ENCODE results near the gene EIF4A3. TPM values are rescaled to one million over a fixed set of nuclear protein-coding genes. Genes with fewer than 3 reads are reported as not detected.

EIF4A3 gene
- total RNA-seq, 3 donors from 2014 or later (not counting 1 experiment from before 2014, with no cell fraction given), result 86.2 to 88.6 (median 88.0) TPM

GRCh38 chr17:80106751-80107150 is 40.2 kb downstream of the EIF4A3 start:
- Histone ChIP-seq H3K4me3 (ENCODE audit: low read length) (no peak overlapping the region), H3K27me3 (ENCODE audit: control insufficient read depth, insufficient read depth, low read length) (no peaks in the 10 kb centered on the region), H3K27ac (ENCODE audit: low read length) (no peak overlapping the region), H3K4me1 (ENCODE audit: control insufficient read depth, insufficient read depth, low read length) (peaks cover 8% of the 10 kb centered on the region), H3K36me3 (ENCODE audit: control insufficient read depth, insufficient read depth, low read length) (no peaks in the 10 kb centered on the region), H3K9me3 (ENCODE audit: control insufficient read depth, insufficient read depth, low read length) (no peaks in the 10 kb centered on the region)
- no peak for DNase-seq
- WGBS (ENCODE audit: insufficient coverage), result 91% methylated on average over 11 of the region's 12 CpGs
- intact Hi-C loops (cut with micrococcal nuclease), result no loop called here
- Mint-ChIP-seq H3K27ac (no peak overlapping the region), H3K9me3 (no peaks in the 10 kb centered on the region), H3K4me1 (peaks cover 6 to 16% of the 10 kb centered on the region in 2 donors), H3K27me3 (ENCODE audit: low read depth in 2 of 2) (no peaks in the 10 kb centered on the region), H3K4me3 (no peak overlapping the region), H3K36me3 (no peaks in the 10 kb centered on the region)
- ATAC-seq, result no peak
- TF ChIP-seq, protein P1, sequence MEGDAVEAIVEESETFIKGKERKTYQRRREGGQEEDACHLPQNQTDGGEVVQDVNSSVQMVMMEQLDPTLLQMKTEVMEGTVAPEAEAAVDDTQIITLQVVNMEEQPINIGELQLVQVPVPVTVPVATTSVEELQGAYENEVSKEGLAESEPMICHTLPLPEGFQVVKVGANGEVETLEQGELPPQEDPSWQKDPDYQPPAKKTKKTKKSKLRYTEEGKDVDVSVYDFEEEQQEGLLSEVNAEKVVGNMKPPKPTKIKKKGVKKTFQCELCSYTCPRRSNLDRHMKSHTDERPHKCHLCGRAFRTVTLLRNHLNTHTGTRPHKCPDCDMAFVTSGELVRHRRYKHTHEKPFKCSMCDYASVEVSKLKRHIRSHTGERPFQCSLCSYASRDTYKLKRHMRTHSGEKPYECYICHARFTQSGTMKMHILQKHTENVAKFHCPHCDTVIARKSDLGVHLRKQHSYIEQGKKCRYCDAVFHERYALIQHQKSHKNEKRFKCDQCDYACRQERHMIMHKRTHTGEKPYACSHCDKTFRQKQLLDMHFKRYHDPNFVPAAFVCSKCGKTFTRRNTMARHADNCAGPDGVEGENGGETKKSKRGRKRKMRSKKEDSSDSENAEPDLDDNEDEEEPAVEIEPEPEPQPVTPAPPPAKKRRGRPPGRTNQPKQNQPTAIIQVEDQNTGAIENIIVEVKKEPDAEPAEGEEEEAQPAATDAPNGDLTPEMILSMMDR (IDR thresholded peaks at IDR 0.05), result no peak

GRCh38 chr17:80106176-80106575 is 40.8 kb downstream of the EIF4A3 start:
- Histone ChIP-seq H3K36me3 (ENCODE audit: control insufficient read depth, insufficient read depth, low read length) (no peaks in the 10 kb centered on the region), H3K27ac (ENCODE audit: low read length) (no peak overlapping the region), H3K4me1 (ENCODE audit: control insufficient read depth, insufficient read depth, low read length) (peaks cover 10% of the 10 kb centered on the region), H3K9me3 (ENCODE audit: control insufficient read depth, insufficient read depth, low read length) (no peaks in the 10 kb centered on the region), H3K4me3 (ENCODE audit: low read length) (no peak overlapping the region), H3K27me3 (ENCODE audit: control insufficient read depth, insufficient read depth, low read length) (no peaks in the 10 kb centered on the region)
- H3K36me3 Mint-ChIP-seq, result no peaks in the 10 kb centered on the region
- ATAC-seq (no peak), DNase-seq (no peak)
- TF ChIP-seq, protein P1 (IDR thresholded peaks at IDR 0.05), result no peak
- H3K4me3 Mint-ChIP-seq, result no peak overlapping the region
- H3K27ac Mint-ChIP-seq, result no peak overlapping the region
- H3K4me1 Mint-ChIP-seq, result peaks cover 6 to 16% of the 10 kb centered on the region in 2 donors
- no peaks in the 10 kb centered on the region for H3K9me3 Mint-ChIP-seq
- H3K27me3 Mint-ChIP-seq (ENCODE audit: low read depth in 2 of 2), result no peaks in the 10 kb centered on the region
- intact Hi-C loops (cut with micrococcal nuclease), result no loop called here
- WGBS (ENCODE audit: insufficient coverage), result 93% methylated on average over 10 of the region's 10 CpGs

- H3K9me3 Mint-ChIP-seq, result no peaks in the 10 kb centered on the region
- H3K4me3 Mint-ChIP-seq, result no peak overlapping the region
- no peaks in the 10 kb centered on the region for H3K36me3 Mint-ChIP-seq
- TF ChIP-seq, protein P1 (IDR thresholded peaks at IDR 0.05), result no peak
- Histone ChIP-seq H3K4me3 (ENCODE audit: low read length) (no peak overlapping the region), H3K27ac (ENCODE audit: low read length) (no peak overlapping the region), H3K4me1 (ENCODE audit: control insufficient read depth, insufficient read depth, low read length) (peaks cover 12% of the 10 kb centered on the region), H3K27me3 (ENCODE audit: control insufficient read depth, insufficient read depth, low read length) (no peaks in the 10 kb centered on the region), H3K9me3 (ENCODE audit: control insufficient read depth, insufficient read depth, low read length) (no peaks in the 10 kb centered on the region), H3K36me3 (ENCODE audit: control insufficient read depth, insufficient read depth, low read length) (no peaks in the 10 kb centered on the region)
- H3K27me3 Mint-ChIP-seq (ENCODE audit: low read depth in 2 of 2), result no peaks in the 10 kb centered on the region
- ATAC-seq (no peak), DNase-seq (no peak)
- 89% methylated on average over 29 of the region's 29 CpGs for WGBS (ENCODE audit: insufficient coverage)
- intact Hi-C loops (cut with micrococcal nuclease), result no loop called here
- H3K4me1 Mint-ChIP-seq, result peaks cover 8 to 18% of the 10 kb centered on the region in 2 donors
- H3K27ac Mint-ChIP-seq, result no peak overlapping the region
Measured at GRCh38 chr17:80105762-80106161, 41.2 kb downstream of the EIF4A3 start.

DNA sequence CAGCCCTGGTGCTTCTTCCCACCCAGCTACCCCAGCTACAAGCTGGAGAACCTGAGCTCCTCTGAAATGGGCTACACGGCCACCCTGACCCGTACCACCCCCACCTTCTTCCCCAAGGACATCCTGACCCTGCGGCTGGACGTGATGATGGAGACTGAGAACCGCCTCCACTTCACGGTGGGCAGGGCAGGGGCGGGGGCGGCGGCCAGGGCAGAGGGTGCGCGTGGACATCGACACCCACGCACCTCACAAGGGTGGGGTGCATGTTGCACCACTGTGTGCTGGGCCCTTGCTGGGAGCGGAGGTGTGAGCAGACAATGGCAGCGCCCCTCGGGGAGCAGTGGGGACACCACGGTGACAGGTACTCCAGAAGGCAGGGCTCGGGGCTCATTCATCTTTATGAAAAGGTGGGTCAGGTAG is 42.0 kb downstream of the EIF4A3 start:
- Mint-ChIP-seq H3K4me3 (no peak overlapping the region), H3K27ac (no peak overlapping the region), H3K4me1 (peaks cover 15 to 19% of the 10 kb centered on the region in 2 donors), H3K27me3 (ENCODE audit: low read depth in 2 of 2) (peaks cover 0 to 3% of the 10 kb centered on the region in 2 donors), H3K36me3 (no peaks in the 10 kb centered on the region), H3K9me3 (no peaks in the 10 kb centered on the region)
- Histone ChIP-seq H3K4me3 (ENCODE audit: low read length) (no peak overlapping the region), H3K9me3 (ENCODE audit: control insufficient read depth, insufficient read depth, low read length) (no peaks in the 10 kb centered on the region), H3K27ac (ENCODE audit: low read length) (no peak overlapping the region), H3K27me3 (ENCODE audit: control insufficient read depth, insufficient read depth, low read length) (no peaks in the 10 kb centered on the region), H3K4me1 (ENCODE audit: control insufficient read depth, insufficient read depth, low read length) (peaks cover 20% of the 10 kb centered on the region), H3K36me3 (ENCODE audit: control insufficient read depth, insufficient read depth, low read length) (no peaks in the 10 kb centered on the region)
- intact Hi-C loops (cut with micrococcal nuclease), result no loop called here
- ATAC-seq (no peak), DNase-seq (no peak)
- TF ChIP-seq, protein P1 (IDR thresholded peaks at IDR 0.05), result no peak
- WGBS (ENCODE audit: insufficient coverage), result 93% methylated on average over 18 of the region's 18 CpGs
